HEK293 (cell line): ENCODE data around the gene SORD.
"Not testable (repeated sequence)": the region's sequence is repeated elsewhere in the genome, so short reads cannot be mapped to it uniquely, and the experiment has no call there.

ENCODE experiments used
- KLF17 ChIP-seq: fragments of 450-650 bp; formaldehyde crosslinking; IDR thresholded peaks from 2 replicates; pipeline ENCODE4 v1.5.1; 2016; ENCODE audit warnings: missing biosample characterization, missing genetic modification characterization
- RBAK ChIP-seq: fragments of 450-650 bp; formaldehyde crosslinking; IDR thresholded peaks from 2 replicates; pipeline ENCODE4 v1.5.1; 2016; ENCODE audit warnings: missing biosample characterization, missing genetic modification characterization
- SP2 ChIP-seq: fragments of 450-650 bp; formaldehyde crosslinking; IDR thresholded peaks from 2 replicates; pipeline ENCODE4 v1.5.1; 2016; ENCODE audit warnings: missing biosample characterization, missing genetic modification characterization
- ZBTB21 ChIP-seq: fragments of 450-650 bp; formaldehyde crosslinking; IDR thresholded peaks from 2 replicates; pipeline ENCODE4 v1.5.1; 2017; ENCODE audit warnings: missing biosample characterization, missing genetic modification characterization
- ZNF785 ChIP-seq: fragments of 450-650 bp; formaldehyde crosslinking; IDR thresholded peaks from 2 replicates; pipeline ENCODE4 v1.5.1; 2016; ENCODE audit warnings: missing biosample characterization, missing genetic modification characterization

DNA sequence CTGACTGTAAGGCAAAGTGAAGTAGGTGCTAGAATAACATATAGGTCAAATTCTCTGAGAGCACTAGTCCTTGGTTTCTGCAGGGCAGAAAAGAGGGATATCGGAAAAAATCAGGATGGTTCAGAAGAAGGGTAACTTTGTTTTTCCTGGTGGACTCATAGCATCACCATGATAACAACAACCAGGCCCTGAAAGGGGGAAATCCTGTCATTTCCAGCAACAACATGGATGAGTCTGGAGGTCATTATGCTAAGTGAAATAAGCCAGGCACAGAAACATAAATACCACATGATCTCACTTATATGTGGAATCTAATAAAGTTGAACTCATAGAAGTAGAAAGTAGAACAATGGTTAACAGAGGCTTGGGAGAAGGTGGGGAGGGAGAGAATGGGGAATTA lies 38.9 kb upstream of the SORD start:
- not testable (repeated sequence) for TF ChIP-seq ZNF785; ZBTB21; RBAK (tag by site-specific recombination); KLF17 (tag by site-specific recombination); SP2
